Amniotic stem cell (primary cell): Measurements from ENCODE around the gene ALOXE3.
A peak's percentile ranks its signal among the peaks of the same experiment; 100 is the strongest.
"Not testable (repeated sequence)": the region's sequence is repeated elsewhere in the genome, so short reads cannot be mapped to it uniquely, and the experiment has no call there.

ENCODE experiments used
- DNase-seq: peaks from one replicate; lab custom pipeline; 2025; lab: John Stamatoyannopoulos, UW

ALOXE3 gene

DNA sequence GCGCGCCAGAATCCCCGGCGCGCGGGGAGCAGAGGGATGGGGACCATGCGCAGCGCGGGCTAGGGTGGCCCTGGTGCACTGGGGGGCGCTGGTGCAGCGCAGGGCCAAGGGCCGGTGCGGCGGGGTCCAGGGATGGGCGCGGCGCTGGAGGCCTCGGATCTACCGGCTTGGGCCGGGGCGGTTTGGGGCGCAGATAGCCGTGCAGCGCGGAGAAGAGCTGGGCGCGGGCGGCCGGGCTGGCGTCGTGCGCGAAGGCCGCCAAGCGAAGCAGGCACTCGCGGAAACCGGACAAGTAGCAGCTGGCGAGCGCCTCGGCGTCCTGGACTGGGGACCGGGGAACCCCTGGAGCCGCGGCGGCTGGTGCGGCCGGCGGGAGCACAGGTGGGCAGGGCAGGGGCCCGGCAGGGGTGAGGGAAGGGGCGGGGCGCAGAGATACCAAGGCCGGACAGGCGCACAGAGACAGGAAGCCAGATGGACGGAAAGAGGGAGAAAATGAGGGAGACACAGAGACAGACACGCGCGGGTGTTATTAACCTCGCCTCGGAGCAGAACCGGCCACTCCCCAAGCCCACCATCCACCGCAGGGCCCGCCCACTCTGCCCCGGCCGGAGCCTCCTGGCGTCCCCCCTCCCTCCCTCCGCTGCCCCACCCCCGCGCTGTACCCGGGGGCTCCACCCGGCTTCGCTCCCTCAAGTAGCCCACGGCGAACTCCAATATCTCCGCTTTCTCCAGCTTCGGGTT is 3.5 kb upstream of the ALOXE3 start:
- no peak for DNase-seq

DNA sequence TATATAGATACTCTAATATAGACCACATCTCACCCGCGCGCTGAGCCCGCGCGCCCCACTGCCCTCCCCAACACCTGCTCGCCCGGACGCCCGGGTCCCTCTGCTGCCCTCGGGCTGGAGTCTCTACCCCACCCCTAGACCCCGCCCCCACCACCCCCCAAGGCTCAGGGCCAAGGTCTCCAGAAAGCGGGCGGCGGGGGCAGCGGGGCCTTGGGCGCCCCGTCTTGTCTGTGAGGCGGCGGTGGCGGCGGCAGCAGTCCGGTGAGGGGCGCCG is 3.0 kb upstream of the ALOXE3 start:
- no peak for DNase-seq

DNA sequence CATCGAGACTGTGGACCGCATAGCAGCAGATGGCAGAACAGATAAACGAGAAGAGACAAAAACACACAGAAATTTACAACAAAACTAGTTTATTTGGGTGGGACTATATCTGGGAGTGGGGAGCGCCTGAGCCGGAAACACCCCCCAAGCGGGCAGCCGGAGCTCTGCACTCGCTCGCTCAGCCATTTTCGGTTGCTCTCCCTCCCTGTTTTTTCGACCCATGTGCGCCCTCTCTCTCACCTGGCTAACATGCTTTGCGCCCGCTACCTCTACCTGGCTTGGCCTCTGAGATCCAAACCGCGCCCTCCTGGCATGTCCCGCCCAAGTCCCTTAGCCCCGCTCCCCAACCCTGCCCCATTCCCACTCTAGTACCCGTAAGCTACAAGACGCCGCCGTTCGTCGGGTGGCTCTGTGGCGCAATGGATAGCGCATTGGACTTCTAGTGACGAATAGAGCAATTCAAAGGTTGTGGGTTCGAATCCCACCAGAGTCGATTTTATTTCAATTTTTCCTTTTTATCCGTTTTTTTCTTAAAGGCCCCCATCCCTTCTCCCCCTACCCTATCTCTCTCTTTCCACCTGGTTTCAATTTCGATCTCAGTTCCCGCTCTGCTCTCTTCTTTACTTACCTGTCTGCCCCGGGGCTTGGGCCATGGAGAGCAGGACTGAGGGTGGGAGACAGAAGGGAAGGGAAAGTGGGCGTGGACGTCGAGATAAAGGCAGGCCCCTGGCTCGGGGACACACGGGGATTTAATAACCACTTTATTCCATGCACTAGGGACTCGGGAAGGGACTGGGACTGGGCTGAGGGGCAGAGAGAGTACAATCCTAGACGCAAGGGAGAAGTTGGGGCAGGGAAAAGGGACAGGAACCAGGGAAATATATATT is 2.4 kb upstream of the ALOXE3 start:
- no peak for DNase-seq

DNA sequence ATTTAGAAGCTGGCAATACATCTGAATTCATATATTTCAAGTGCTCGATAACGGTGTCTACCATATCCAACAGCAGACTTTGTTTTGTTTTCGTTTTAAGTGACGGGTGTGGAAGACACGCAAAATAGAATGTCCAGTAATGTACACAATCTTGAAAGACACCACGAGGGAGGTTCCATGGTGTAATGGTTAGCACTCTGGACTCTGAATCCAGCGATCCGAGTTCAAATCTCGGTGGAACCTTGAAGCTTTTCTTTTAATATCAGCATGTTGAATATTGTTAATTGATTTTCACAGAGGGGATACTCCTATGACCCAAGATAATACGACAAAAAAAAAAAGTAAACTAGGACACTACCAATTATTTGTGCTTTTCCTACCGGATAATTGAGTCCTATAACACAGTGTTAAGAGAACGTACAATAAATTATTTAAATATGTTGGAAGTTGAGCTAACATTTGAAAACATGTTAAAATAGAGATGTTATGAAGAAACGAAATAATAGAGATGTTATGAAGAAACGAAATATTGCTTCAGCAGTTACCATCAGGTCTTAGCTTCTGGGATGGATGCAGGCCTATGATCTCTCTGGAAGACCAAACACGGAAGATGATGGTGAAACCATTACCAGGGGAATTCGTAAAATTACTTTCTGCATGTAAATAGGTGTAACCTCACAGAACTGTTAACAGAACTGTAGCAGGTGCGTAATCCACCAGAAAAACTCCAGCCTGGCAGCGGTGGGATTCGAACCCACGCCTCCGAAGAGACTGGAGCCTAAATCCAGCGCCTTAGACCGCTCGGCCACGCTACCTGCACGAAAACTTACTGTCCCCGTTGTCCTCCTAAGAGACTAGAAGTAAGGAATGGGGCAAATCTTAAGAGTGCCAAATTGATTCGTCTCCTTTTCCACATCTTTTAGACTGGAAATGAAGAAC is 1.5 kb upstream of the ALOXE3 start:
- no peak for DNase-seq

DNA sequence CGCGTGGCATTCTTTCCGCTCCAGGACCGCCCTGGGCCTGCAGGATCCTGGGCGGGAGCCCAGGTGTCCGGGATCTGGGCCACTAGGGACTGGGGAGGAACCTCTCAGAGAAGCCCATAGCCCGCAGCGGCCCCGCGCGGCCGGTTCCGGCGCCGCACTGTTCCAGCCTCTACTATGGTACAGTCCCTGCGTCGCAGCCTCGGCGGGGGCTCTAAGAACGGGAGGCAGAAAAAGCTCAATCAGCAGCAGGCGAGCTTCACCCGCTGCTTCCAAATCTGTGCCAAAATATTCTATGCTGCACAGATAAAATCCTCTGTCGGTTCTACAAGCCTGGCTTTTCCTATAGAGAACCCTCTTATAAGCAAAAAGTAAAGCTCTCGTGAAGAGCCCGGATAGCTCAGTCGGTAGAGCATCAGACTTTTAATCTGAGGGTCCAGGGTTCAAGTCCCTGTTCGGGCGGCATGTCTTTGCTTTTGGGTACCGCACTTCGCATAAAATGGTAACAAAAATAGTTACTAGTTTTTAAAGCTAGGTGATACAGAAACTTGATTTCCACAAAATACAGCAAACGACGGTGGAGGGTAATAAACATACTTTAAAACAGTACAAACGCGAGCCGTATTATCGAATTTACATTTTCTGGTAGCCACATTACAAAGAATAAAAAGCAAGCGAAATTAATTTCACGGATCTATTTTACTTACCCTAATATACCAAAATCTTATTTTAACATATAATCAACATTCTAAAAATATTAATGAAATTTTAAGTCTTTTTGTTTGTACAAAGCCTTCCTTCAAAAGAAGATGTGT is 661 bp upstream of the ALOXE3 start:
- peak; percentile 78 for DNase-seq

DNA sequence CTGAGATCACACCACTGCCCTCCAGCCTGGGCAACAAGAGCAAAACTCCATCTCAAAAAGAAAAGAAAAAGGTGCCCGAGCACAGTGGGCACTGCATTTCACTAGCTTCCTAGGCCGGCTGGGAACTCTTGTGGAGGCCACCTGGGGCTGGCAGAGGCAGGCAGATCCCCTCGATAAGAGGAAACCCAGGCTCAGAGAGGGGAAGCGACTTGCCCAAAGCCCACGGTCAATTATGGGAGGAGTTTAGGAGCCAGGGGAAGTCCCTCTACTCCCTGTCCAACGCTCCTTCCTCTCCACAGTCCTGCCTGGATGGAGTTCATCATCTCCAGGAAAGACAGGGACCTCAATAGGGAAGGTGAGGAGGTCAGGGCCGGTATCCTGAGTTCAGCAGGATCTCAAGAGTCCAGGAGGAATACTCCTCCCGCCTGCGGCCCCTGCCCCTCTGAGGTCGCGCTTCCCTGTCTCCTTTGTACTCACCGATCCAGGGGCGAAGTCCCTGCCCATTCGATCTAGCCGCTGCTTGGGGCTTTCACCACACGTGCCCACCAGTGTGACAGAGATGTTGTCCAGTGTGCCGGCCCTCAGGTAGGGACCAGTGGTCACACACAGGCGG is 841 bp downstream of the ALOXE3 start:
- DNase-seq, result no peak

DNA sequence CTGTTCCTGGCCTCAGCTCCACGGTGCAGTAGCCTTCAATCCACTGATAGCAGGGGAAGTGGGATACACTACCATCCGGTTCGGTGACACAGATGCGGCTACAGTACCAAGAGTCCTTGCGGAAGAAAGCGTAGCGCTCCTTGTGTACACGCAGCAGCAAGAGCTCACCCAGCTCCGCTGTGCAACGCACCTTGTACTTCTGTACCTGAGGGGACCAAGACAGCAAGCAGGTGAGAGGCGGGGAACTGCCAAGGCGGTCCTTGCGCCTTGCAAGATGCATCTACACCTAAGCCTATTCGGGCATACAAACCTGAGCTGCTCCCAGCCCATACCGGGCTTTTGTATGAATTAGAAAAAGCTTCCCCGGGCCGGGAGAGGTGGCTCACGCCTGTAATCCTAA is 1.5 kb downstream of the ALOXE3 start:
- DNase-seq, result no peak

DNA sequence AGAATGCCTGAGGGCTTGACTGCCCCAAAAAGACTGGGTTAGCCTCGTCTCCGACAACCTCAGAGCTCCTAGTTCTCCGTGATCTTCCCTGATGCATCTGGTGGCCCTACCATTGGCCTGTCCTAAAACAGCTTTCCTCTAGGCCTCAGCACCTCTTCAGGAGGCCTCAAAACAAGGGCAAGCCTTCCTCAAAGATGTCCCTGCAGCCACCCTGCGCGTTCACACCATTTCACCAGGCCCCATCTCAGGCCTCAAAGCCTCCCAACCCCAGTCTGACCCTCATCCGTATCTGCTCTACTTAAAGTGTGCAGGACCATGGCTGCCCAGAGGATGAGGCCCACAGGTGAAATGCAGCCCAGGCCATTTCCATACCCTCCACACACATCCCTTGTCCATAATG is 7.4 kb downstream of the ALOXE3 start:
- no peak for DNase-seq

DNA sequence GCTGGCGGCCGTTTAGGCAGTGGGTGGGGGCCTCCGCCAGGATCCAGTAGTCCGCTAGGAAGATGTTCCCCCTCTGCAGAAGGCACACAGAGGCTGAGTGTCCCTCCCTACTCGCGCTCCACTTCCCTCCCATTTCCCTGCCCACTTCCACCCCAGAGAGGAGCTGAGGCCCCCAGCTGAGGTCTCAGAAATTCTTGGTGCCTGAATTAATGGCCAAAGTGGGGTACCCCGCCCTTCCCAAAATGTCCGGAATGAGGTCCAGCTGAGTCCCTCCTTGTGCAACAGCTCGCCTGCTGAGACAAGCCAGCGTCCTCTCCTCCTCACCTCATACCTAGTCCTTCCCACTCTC is 7.9 kb downstream of the ALOXE3 start:
- no peak for DNase-seq

DNA sequence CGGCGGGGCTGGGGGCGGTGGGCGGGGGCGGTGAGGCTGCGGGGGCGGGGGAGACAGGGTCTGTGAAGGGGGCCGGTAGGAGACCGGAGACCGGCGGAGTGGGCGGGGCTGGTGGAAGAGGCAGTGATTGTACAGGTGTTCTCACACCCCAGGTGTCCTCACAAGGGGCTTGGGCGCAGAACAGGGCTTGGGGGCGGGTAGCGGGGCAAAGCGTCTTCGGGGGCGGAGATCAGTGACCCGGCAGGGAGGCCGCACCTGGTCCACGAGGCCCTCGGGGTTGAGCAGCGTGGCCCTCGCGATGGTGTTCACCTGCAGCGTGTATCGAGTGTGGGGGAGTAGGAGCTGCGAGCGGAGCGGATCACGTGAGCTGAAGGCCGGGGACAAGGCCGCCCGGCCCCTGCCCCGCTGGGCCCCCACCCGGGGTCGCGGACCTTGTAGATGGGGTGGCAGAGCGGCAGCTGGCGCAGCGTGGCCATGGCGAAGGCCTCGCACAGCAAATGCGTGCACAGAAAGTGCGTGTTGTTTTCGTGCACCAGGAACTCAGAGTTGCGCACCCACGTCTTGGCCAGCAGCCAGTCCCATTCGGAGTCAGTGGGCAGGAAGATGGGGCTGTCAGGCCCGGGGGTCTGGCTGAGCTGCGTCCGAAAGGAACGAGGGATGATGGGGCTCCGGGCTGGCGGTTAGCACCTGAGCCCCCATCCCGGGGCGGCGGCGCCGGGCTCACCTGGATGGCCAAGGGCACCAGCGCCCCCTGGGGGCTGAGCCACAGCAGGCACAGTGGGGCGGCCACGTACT is 8.5 kb downstream of the ALOXE3 start:
- no peak for DNase-seq

DNA sequence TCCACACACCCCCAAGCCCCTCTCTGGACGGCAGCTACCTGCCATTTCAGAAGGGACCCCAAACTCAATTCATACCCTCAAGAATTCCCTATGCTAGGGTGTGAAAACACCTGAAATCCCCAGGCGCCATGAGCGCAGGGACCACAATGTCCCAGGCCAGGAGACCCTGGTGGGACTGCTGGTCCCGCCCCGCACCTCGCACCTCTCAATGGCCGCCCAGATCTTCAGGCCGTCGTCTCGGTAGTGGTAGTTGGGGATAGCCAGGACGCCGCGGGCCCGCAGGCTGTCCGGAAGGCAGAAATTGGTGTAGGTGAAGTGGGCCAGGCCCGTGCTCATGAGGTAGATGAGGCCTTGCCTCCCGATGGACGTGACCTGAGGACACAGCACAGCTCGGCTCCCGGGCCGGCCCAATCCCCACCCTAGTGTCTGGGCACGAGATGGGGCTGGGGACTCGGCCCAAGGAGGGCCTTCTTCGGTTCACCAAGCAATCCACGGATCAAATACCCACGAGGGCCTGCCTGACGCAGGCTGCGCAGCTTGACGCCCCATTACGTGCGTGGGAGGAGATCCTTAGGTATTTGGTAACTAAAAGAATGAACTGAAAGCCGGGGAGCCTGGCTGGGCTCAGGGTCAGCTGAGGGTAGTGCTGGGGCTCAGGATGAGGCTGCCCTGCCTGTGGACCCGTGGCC is 9.2 kb downstream of the ALOXE3 start:
- DNase-seq, result no peak

DNA sequence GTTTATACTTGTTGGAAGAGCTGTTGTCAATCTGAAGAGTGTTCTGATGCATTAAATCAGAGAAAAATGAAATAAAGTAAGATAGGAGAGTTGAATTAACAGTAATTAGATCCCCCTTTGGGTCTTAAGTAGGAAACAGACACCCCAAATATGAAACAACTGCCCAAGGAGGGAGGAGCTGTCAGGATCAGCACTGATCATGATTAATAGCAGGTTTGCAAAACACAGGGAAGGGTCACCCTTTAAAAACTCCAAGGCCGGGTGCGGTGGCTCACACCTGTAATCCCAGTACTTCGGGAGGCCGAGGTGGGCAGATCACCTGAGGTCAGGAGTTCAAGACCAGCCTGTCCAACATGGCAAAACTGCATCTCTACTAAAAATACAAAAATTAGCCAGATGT is 11.3 kb downstream of the ALOXE3 start:
- DNase-seq, result not testable (repeated sequence)

DNA sequence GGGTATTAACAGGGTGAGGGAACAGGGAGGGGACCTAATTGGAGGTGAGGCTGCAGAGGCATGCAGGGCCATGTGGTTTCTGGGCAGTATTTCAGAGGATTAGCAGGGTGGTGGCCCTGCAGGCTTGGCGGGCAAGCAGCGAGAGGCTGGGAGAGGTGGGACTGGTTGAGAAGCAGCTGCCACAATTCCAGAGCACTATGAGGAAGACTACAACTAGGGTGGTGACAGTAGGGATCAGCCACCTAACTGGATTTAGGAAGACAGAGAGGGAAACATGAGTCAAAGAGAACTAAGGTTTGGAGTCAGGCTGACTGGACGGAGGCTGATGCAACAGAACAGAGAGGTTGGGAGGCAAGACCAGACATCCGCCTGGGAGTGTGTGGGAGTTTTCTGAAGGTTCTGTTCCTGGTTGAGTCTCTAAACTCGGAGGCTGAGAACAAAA is 12.3 kb downstream of the ALOXE3 start:
- no peak for DNase-seq

DNA sequence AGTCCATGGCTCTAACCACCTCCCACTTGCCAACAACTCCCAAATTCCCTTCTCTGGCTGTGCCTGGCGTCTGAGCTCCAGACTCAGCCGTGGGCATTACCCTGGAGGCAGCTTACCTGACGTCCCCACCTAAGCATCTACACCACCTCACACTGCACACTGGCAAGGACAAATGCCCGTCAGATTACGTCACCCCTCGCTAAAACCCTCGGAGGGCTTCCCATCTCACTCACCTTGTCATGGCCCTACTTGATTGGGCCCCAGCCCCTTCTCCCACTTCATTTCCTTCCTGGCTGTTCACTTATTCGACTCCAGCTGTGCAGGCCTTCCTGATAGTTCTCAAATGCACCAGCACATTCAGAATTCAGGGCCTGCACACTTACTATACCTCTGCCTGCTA is 13.4 kb downstream of the ALOXE3 start:
- DNase-seq, result no peak

DNA sequence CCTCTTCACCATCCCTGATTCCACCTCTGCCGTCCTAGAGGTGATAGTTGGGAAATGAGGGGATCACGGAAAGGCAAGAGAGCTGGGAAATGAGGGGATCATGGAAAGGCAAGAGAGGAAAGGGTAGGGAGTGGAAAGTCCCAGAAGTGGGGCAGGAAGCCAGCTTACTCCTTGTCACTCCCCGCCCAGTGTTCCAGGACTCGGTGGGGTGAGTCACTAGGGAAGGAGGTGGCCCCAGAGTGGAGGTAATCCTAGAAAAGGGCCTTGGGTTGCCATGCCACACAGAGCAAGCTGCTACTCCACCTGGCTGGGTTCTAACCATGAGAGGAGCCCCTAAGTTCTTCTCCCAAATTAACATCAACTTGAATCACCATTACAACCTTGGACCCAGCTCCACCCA is 14.8 kb downstream of the ALOXE3 start:
- no peak for DNase-seq

DNA sequence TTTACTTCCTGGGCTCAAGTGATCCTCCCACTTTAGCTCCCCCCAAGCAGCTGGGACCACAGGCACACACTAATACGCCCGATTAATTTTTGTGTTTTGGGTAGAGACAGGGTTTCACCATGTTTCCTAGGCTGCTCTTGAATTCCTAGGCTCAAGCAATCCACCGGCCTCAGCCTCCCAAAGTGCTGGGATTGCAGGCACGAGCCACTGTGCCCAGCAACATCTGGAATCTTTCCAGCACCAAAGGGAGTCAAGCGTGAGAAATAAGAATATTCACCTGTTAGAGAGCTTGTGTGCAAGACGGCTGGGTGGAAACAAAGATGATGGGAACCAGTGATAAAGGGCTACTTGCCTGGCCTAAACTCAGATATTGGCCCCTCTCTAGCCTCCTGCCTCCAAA is 16.6 kb downstream of the ALOXE3 start:
- no peak for DNase-seq

DNA sequence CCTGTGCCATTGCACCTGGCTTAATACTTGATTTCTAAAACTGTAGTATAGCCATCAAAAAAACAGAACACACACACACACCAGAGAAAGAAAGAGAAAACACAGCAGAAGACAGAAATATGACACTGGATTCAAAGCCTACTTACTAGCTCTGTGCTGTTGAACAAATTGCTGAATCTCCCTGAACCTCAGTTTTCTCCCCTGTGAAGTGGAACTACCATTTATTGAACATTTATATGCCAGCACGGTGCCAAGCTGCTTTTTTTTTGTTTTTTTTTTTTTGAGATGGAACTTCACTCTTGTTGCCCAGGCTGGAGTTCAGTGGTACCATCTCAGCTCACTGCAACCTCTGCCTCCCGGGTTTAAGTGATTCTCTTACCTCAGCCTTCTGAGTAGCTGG is 17.6 kb downstream of the ALOXE3 start:
- no peak for DNase-seq

DNA sequence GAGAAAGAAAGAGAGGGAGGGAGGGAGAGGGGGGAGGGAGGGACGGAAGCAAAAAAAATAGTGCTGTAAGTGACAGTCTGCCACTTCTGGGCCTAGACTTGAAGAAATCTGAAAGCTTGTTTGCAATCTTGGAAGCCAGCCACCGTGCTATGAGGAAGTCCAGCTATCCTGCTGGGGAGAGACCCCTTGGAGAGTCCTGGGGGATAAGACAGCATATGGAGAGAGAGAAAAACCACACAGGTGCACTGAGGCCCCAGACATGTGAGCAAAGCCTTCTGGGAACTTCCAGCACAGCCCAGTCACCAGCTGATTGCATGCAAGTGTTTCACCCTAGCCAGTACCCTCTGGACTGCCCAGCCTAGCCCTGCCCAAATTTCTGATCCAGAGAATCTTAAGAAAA is 18.2 kb downstream of the ALOXE3 start:
- DNase-seq, result no peak

DNA sequence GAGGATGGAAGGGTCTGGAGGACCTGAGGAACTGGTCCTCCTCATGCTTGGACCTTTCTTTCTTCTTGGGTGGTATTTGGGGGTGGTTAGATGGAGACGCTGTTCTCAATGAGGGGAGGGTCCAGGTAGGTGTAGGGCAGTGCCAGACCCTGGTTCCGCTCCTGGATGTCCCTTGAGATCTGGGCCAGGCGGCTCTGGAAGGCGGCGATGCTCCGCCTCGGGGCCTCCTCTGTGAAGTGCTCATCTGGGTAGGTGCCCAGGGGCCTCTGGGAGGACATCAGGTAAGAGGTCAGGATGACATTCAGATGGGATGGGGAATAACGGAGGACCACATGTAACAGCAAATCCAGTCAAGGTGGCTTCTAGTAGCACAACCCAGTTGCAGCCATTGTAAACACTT is 21.8 kb downstream of the ALOXE3 start:
- DNase-seq, result no peak

DNA sequence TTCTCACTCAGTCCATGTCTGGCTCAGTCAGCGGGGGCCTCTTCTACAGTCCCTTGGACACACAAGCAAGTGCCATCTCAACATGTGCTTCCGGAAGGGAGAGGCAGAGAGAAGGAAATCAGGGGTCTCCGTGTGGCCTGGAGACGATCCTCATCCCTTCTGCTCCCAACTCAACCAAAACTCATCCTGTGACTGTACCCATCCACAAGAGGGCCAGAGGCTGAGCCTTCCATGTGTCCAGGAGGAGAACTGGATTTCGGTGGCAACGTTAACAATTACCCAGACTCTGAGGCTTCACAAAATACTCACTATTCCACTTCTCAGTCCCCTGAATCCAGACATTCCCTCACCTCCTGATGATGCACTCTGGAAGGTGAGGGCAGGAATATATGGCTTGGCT is 23.0 kb downstream of the ALOXE3 start:
- no peak for DNase-seq
